GM12878 (cell line): ENCODE results near the gene RTN3. TPM values are rescaled to one million over a fixed set of nuclear protein-coding genes. Genes with fewer than 3 reads are reported as not detected.
A peak's percentile ranks its signal among the peaks of the same experiment; 100 is the strongest.

Experiments
- ATAC-seq: fragments of 200-7000 bp; cut with Tn5 transposase; 3 replicates; pipeline ENCODE4 v1.9.1; 2020; ENCODE audit warnings: mild to moderate bottlenecking, moderate library complexity
- BruUV-seq: library from RNA; stranded (reverse); fragments of 400-500 nt; replicated peaks from 2 replicates; lab custom pipeline; 2021; lab: Mats Ljungman, UMichigan
- CTCF ChIA-PET: fragments of 300-600 bp; sonication (Branson Sonifier 250); formaldehyde crosslinking; extraction: SDS; loops from one replicate; lab custom pipeline; 2021; ENCODE audit warnings: inconsistent platforms; lab: Yijun Ruan, JAX
- POLR2A ChIA-PET: fragments of 350-600 bp; formaldehyde crosslinking; extraction: SDS; loops from one replicate; lab custom pipeline; 2021; ENCODE audit warnings: inconsistent platforms; lab: Charles Lee
- RAD21 ChIA-PET: fragments of 300-600 bp; sonication (Branson Sonifier 250); formaldehyde crosslinking; loops from one replicate; lab custom pipeline; 2023; ENCODE audit warnings: antibody characterized with exemption; ENCODE audit not compliant: unreplicated experiment; lab: Charles Lee
- SMC1A ChIA-PET: fragments of 300-600 bp; sonication (Branson Sonifier 250); formaldehyde crosslinking; loops from one replicate; lab custom pipeline; 2023; ENCODE audit not compliant: unreplicated experiment, uncharacterized antibody; lab: Charles Lee
- DNase-seq: peaks from one replicate; pipeline ENCODE4 v3.0.0-alpha.2; 2011; ENCODE audit warnings: low read depth, low spot score
- FAIRE-seq: peaks from 3 replicates; lab custom pipeline; 2011; peaks lifted over from hg19 to GRCh38; lab: Jason Lieb, UNC
- H2AFZ ChIP-seq: 2 replicates; pipeline ENCODE4 v1.6.0; 2011; ENCODE audit warnings: low read depth, low read length, control low read depth; ENCODE audit not compliant: control insufficient read depth
- H3K27ac ChIP-seq: 2 replicates; pipeline ENCODE4 v1.5.1; 2011; ENCODE audit warnings: control low read depth; ENCODE audit not compliant: control insufficient read depth, insufficient read depth
- H3K27me3 ChIP-seq, 2 experiments: replicated peaks in 1 of 2; 2 replicates each; pipeline versions ENCODE4 v1.6.0 to v1.6.1; 2011; ENCODE audit warnings: low read length in 1 of 2; ENCODE audit not compliant: control insufficient read depth in 2 of 2, insufficient read depth in 2 of 2
- H3K36me3 ChIP-seq, 2 experiments: 2 replicates each; pipeline ENCODE4 v1.5.1; 2011; ENCODE audit warnings: low read length in 1 of 2; ENCODE audit not compliant: control insufficient read depth in 2 of 2, insufficient read depth in 2 of 2
- H3K4me1 ChIP-seq: 2 replicates; pipeline ENCODE4 v1.6.1; 2011; ENCODE audit warnings: mild to moderate bottlenecking, low read length, moderate library complexity, mixed read lengths; ENCODE audit not compliant: control insufficient read depth, insufficient read depth
- H3K4me2 ChIP-seq: 2 replicates; pipeline ENCODE4 v1.6.0; 2011; ENCODE audit warnings: control low read depth; ENCODE audit not compliant: control insufficient read depth, insufficient read depth
- H3K4me3 ChIP-seq: fragments of 200-600 bp; sonication (generic); 2 replicates; pipeline ENCODE4 v1.5.1; 2016
- H3K79me2 ChIP-seq: 2 replicates; pipeline ENCODE4 v1.6.0; 2011; ENCODE audit warnings: low read length; ENCODE audit not compliant: control insufficient read depth, insufficient read depth
- H3K9ac ChIP-seq: 2 replicates; pipeline ENCODE4 v1.8.0; 2011; ENCODE audit warnings: low read length, control low read depth, mixed read lengths; ENCODE audit not compliant: control insufficient read depth, insufficient read depth
- H3K9me3 ChIP-seq: replicated peaks from 3 replicates; pipeline ENCODE4 v1.5.1; 2011; ENCODE audit warnings: mild to moderate bottlenecking, low read length; ENCODE audit not compliant: control insufficient read depth, insufficient read depth
- H4K20me1 ChIP-seq: 2 replicates; pipeline ENCODE4 v1.6.0; 2011; ENCODE audit not compliant: control insufficient read depth, insufficient read depth
- BHLHE40 ChIP-seq, 2 experiments: fragments of 450-650 bp in 1 of 2; IDR thresholded peaks; 2 replicates each; pipeline ENCODE4 v1.6.1; 2011 to 2017; ENCODE audit warnings: low read depth in 2 of 2, borderline replicate concordance in 1 of 2, improper control_type of control experiment in 1 of 2, low read length in 1 of 2, mild to moderate bottlenecking in 1 of 2
- CBX5 ChIP-seq: sonication (generic); IDR thresholded peaks from 2 replicates; pipeline ENCODE4 v1.6.1; 2016; ENCODE audit warnings: low read depth, moderate library complexity, mild to moderate bottlenecking, inconsistent platforms
- IKZF2 ChIP-seq, 2 experiments: fragments of 450-650 bp; IDR thresholded peaks; 2 replicates each; pipeline ENCODE4 v1.6.1; 2017; ENCODE audit warnings: mild to moderate bottlenecking in 2 of 2, moderate library complexity in 2 of 2
- IRF3 ChIP-seq: fragments of 450-650 bp; IDR thresholded peaks from 2 replicates; pipeline ENCODE4 v1.6.1; 2014; ENCODE audit warnings: mild to moderate bottlenecking
- LARP7 ChIP-seq: fragments of 450-650 bp; IDR thresholded peaks from 2 replicates; pipeline ENCODE4 v1.6.1; 2017; ENCODE audit warnings: mild to moderate bottlenecking
- PML ChIP-seq: IDR thresholded peaks from 2 replicates; pipeline ENCODE4 v1.6.1; 2012; ENCODE audit warnings: low read length, inconsistent platforms
- SIN3A ChIP-seq: IDR thresholded peaks from 2 replicates; pipeline ENCODE4 v1.6.1; 2012; ENCODE audit warnings: low read depth, low read length, improper control_type of control experiment
- SREBF1 ChIP-seq: IDR thresholded peaks from 2 replicates; pipeline ENCODE4 v1.6.1; 2012; ENCODE audit warnings: mild to moderate bottlenecking, low read length
- SUZ12 ChIP-seq: fragments of 200-600 bp; sonication (generic); IDR thresholded peaks from one replicate; pipeline ENCODE4 v1.6.1; 2018; ENCODE audit warnings: antibody characterized with exemption, mild to moderate bottlenecking; ENCODE audit not compliant: unreplicated experiment
- ZNF24 ChIP-seq: fragments of 450-650 bp; IDR thresholded peaks from 2 replicates; pipeline ENCODE4 v1.6.1; 2017; ENCODE audit warnings: antibody characterized with exemption, mild to moderate bottlenecking
- WGBS: methylation state at CpG from one replicate; pipeline ENCODE4 v1.1.6; 2016; ENCODE audit warnings: low lambda C conversion rate; ENCODE audit not compliant: insufficient replicate concordance, insufficient coverage; ENCODE audit errors: missing lambda C conversion rate; 5-methylcytosine and 5-hydroxymethylcytosine counted together
- in situ Hi-C: fragments of 300-500 bp; cut with MboI; formaldehyde crosslinking; loops from 9 replicates; pipeline ENCODE4 v1.14.3; 2018; ENCODE audit warnings: mixed read lengths
- intact Hi-C: fragments of 100-400 bp; cut with micrococcal nuclease; formaldehyde crosslinking; loops from one replicate; pipeline ENCODE4 v1.14.2; 2022; ENCODE audit not compliant: unreplicated experiment
- polyA plus RNA-seq, 11 experiments: library from polyadenylated mRNA; depleted of rRNA in 4 of 11; unstranded in 6 of 11; stranded (reverse) in 5 of 11; fragments of >200 nt; fragmentation: Nextera tagmentation in 4 of 11; fragmentation: Illumina TruSeq in 1 of 11; extraction: Ambion mirVana in 4 of 11; extraction: Trizol in 1 of 11; gene quantifications; 1 replicate in 1 of 11; 2 replicates in 10 of 11; pipeline versions ENCODE4 v1.2.1 to v1.2.3, GENCODE V29; 2011 to 2016; ENCODE audit warnings: inconsistent platforms in 2 of 11, missing spikeins in 2 of 11, low read depth in 1 of 11
- total RNA-seq, 4 experiments: library from RNA; depleted of rRNA in 3 of 4; stranded (reverse); fragments of >200 nt in 3 of 4; fragmentation: Illumina TruSeq in 1 of 4; extraction: Trizol in 1 of 4; gene quantifications; 2 replicates each; pipeline versions ENCODE4 v1.2.1 to v1.2.3, GENCODE V29; 2013 to 2021
- TF ChIP-seq, protein P1 (sequence below): fragments of 450-650 bp; formaldehyde crosslinking; IDR thresholded peaks from 2 replicates; pipeline ENCODE4 v1.4.0; 2020; ENCODE audit warnings: mild to moderate bottlenecking, moderate library complexity
- TF ChIP-seq, protein P2 (sequence below): fragments of 450-650 bp; IDR thresholded peaks from 2 replicates; pipeline ENCODE4 v1.6.1; 2017; ENCODE audit warnings: mild to moderate bottlenecking, moderate library complexity

RTN3 gene
- total and polyA plus RNA-seq, 10 of the 15 experiments (the other 5 are each of a cell fraction or from before 2014, with no cell fraction given) = 22.9 to 64.2 (median 47.0) TPM

- no peak for TF ChIP-seq CBX5
- TF ChIP-seq, protein P1, sequence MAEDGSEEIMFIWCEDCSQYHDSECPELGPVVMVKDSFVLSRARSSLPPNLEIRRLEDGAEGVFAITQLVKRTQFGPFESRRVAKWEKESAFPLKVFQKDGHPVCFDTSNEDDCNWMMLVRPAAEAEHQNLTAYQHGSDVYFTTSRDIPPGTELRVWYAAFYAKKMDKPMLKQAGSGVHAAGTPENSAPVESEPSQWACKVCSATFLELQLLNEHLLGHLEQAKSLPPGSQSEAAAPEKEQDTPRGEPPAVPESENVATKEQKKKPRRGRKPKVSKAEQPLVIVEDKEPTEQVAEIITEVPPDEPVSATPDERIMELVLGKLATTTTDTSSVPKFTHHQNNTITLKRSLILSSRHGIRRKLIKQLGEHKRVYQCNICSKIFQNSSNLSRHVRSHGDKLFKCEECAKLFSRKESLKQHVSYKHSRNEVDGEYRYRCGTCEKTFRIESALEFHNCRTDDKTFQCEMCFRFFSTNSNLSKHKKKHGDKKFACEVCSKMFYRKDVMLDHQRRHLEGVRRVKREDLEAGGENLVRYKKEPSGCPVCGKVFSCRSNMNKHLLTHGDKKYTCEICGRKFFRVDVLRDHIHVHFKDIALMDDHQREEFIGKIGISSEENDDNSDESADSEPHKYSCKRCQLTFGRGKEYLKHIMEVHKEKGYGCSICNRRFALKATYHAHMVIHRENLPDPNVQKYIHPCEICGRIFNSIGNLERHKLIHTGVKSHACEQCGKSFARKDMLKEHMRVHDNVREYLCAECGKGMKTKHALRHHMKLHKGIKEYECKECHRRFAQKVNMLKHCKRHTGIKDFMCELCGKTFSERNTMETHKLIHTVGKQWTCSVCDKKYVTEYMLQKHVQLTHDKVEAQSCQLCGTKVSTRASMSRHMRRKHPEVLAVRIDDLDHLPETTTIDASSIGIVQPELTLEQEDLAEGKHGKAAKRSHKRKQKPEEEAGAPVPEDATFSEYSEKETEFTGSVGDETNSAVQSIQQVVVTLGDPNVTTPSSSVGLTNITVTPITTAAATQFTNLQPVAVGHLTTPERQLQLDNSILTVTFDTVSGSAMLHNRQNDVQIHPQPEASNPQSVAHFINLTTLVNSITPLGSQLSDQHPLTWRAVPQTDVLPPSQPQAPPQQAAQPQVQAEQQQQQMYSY = no peak
- TF ChIP-seq BHLHE40 (IDR thresholded peaks at IDR 0.05; ENCODE audit: borderline replicate concordance in 1 of 2, low read depth in 2 of 2, low read length in 1 of 2) = no peak
- TF ChIP-seq SUZ12 = no peak
These were observed 11.2 kb upstream of the RTN3 start (continued) for GRCh38 chr11:63670096-63670432.

- ATAC-seq (peak; percentile 78), FAIRE-seq (no peak), DNase-seq (no peak)
- BruUV-seq = no TSS peak
- peak overlapping the region; percentile 96 for H2AFZ ChIP-seq
- ChIA-PET RAD21 (interaction anchor here (1.0 to 2.3 kb wide), 6 partner anchors 11 to 166 kb away, joined by 3 to 20 read pairs (median 5); partner anchors contain the start of gene RTN3), POLR2A (interaction anchor here (0.5 to 2.6 kb wide), 6 partner anchors 10 to 838 kb away, joined by 3 to 21 read pairs (median 3); partner anchors contain the start of gene RTN3), CTCF (interaction anchor here (0.6 to 6.2 kb wide), 9 partner anchors 10 to 275 kb away, joined by 3 to 70 read pairs (median 4); partner anchors contain the start of gene RTN3), SMC1A (interaction anchor here (0.7 to 3.5 kb wide), 4 partner anchors 10 to 70 kb away, joined by 3 to 21 read pairs (median 4); no protein-coding TSS in a partner anchor)
- no peaks in the 10 kb centered on the region for H3K27me3 ChIP-seq
- in situ Hi-C loops (no loop called here), intact Hi-C loops (loop anchor here (1.0 to 5.0 kb wide), 2 partner anchors 11 to 632 kb away; partner anchors contain the start of genes CATSPERZ and RTN3)
- H3K79me2 ChIP-seq = peaks cover 52% of the 10 kb centered on the region
- WGBS = under 1% methylated on average over 51 of the region's 63 CpGs
- H3K4me2 ChIP-seq = peak overlapping the region; percentile 83
- H3K27ac ChIP-seq = peak overlapping the region; percentile 81
- H3K4me3 ChIP-seq = peak overlapping the region; percentile 89
- H3K36me3 ChIP-seq = no peaks in the 10 kb centered on the region
- H3K4me1 ChIP-seq = peaks cover 10% of the 10 kb centered on the region
- H4K20me1 ChIP-seq = no peaks in the 10 kb centered on the region
- peak overlapping the region; percentile 82 for H3K9ac ChIP-seq
- H3K9me3 ChIP-seq = no peaks in the 10 kb centered on the region
- TF ChIP-seq ZNF24 (peak; percentile 29; the same call in 1 of the 2 replicates), IRF3 (no peak), IKZF2 (IDR thresholded peaks at IDR 0.05) (0 out of 4 replicates have a peak, but pooled peaks of 1 of the 2 experiments have one; percentile 5), SREBF1 (no peak), SIN3A (no peak), PML (no peak), LARP7 (peak; percentile 87)
- TF ChIP-seq, protein P2, sequence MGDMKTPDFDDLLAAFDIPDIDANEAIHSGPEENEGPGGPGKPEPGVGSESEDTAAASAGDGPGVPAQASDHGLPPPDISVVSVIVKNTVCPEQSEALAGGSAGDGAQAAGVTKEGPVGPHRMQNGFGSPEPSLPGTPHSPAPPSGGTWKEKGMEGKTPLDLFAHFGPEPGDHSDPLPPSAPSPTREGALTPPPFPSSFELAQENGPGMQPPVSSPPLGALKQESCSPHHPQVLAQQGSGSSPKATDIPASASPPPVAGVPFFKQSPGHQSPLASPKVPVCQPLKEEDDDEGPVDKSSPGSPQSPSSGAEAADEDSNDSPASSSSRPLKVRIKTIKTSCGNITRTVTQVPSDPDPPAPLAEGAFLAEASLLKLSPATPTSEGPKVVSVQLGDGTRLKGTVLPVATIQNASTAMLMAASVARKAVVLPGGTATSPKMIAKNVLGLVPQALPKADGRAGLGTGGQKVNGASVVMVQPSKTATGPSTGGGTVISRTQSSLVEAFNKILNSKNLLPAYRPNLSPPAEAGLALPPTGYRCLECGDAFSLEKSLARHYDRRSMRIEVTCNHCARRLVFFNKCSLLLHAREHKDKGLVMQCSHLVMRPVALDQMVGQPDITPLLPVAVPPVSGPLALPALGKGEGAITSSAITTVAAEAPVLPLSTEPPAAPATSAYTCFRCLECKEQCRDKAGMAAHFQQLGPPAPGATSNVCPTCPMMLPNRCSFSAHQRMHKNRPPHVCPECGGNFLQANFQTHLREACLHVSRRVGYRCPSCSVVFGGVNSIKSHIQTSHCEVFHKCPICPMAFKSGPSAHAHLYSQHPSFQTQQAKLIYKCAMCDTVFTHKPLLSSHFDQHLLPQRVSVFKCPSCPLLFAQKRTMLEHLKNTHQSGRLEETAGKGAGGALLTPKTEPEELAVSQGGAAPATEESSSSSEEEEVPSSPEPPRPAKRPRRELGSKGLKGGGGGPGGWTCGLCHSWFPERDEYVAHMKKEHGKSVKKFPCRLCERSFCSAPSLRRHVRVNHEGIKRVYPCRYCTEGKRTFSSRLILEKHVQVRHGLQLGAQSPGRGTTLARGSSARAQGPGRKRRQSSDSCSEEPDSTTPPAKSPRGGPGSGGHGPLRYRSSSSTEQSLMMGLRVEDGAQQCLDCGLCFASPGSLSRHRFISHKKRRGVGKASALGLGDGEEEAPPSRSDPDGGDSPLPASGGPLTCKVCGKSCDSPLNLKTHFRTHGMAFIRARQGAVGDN = peak; percentile 51
These were observed 10.6 kb upstream of the RTN3 start for GRCh38 chr11:63670433-63671321.
